SJSA1 (cell line): ENCODE data around the gene CALCOCO2. TPM values are rescaled to one million over a fixed set of nuclear protein-coding genes. Genes with fewer than 3 reads are reported as not detected.
"Not testable (repeated sequence)": the region's sequence is repeated elsewhere in the genome, so short reads cannot be mapped to it uniquely, and the experiment has no call there.

ENCODE experiments used
- DNase-seq, 2 experiments: peaks; one replicate each; pipeline ENCODE4 v3.0.0-alpha.2; 2015 to 2020; ENCODE audit warnings: low spot score in 2 of 2, low read depth in 1 of 2
- H3K27ac ChIP-seq: fragments of 250-450 bp; sonication (Bioruptor Pico); 2 replicates; pipeline ENCODE4 v1.5.1; 2020; ENCODE audit warnings: mild to moderate bottlenecking, moderate library complexity
- H3K27me3 ChIP-seq: fragments of 250-450 bp; sonication (Bioruptor Pico); replicated peaks from 2 replicates; pipeline ENCODE4 v1.5.1; 2020; ENCODE audit warnings: mild to moderate bottlenecking, moderate library complexity
- H3K36me3 ChIP-seq: fragments of 250-450 bp; sonication (Bioruptor Pico); 2 replicates; pipeline ENCODE4 v1.5.1; 2020; ENCODE audit warnings: mild to moderate bottlenecking
- H3K4me1 ChIP-seq: fragments of 250-450 bp; sonication (Bioruptor Pico); replicated peaks from 2 replicates; pipeline ENCODE4 v1.6.1; 2021; ENCODE audit warnings: mild to moderate bottlenecking
- H3K4me3 ChIP-seq: fragments of 250-450 bp; sonication (Bioruptor Pico); 2 replicates; pipeline ENCODE4 v1.5.1; 2020; ENCODE audit warnings: mild to moderate bottlenecking
- H3K9me3 ChIP-seq: fragments of 250-450 bp; sonication (Bioruptor Pico); replicated peaks from 2 replicates; pipeline ENCODE4 v1.5.1; 2020; ENCODE audit warnings: mild to moderate bottlenecking
- total RNA-seq: library from RNA; depleted of rRNA; stranded (reverse); fragments of >200 nt; shearing (Covaris generic); gene quantifications from 2 replicates; pipeline ENCODE4 v1.2.3, GENCODE V29; 2014; rRNA removed

Gene CALCOCO2
- total RNA-seq = 48.4 and 55.1 TPM in 2 replicates

DNA sequence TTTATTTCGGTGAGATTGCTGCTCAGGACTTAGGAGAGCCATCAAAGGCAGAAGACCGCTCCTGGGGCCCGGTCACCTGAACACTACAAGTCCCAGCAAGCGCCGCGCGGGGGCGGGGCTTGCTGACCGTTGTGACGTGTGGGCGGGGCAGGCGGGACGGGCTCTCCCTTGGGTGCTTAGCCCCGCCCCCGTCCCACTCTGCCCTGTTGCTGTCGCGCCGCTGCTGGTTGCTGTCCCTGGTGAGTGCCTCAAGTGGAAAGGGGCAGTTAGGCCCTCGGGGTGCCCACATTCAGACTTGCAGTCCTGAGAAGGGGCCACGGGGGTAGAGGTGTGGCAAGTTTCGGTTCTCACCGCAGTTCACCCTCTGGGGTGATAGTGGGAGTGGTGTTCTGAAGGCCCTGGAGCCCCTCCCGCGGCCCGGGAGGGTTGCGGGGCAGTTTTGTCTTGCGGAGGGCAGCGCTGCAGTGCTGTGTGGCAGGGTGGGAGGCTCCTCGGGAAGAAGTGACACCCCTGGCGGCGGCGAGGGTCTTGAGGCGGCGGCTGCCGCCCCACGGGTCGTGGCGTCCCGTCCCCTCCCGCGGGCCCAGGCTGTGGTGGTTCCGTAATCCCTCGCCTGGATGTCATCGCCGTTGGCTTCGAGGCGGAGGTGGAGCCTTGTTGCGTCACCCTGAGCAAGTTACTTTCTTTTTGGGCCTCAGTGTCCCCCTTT is at the start of gene CALCOCO2:
Gene CALCOCO2, plus strand, starts transcription at position 196 of the 709 bp plus-strand sequence. CDS start 10,673 bp downstream, outside the sequence.
- peak within 1 kb of the TSS; percentile 80 for H3K27ac ChIP-seq
- H3K9me3 ChIP-seq = no peaks in the 10 kb centered on the region
- no peaks in the 10 kb centered on the region for H3K27me3 ChIP-seq
- peak within 1 kb of the TSS; percentile 83 for H3K4me3 ChIP-seq
- peaks cover 11% of the 10 kb centered on the region for H3K4me1 ChIP-seq
- peak; percentile 95 to 97 for DNase-seq
- peaks cover 10% of the 10 kb centered on the region for H3K36me3 ChIP-seq

DNA sequence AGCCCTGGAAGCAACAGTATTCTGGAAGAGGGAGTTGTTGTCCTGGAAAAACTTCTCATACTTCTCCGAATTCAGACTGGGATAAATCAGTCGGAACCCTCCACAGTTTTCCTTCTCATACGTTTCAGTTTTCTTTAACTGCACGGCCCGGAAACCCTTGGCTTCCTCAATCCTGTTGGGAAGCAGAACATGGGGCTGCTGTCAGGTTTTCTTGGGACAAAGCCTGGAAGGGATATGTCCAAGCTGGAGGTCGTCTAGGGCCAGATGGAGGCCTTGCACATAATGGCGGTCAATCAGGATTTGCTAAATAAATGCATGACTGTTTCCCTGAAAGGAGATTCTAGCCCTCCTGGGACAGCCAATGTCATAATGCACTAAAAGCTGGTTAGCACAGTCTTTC is 43.0 kb upstream of the CALCOCO2 start:
- DNase-seq = no peak

DNA sequence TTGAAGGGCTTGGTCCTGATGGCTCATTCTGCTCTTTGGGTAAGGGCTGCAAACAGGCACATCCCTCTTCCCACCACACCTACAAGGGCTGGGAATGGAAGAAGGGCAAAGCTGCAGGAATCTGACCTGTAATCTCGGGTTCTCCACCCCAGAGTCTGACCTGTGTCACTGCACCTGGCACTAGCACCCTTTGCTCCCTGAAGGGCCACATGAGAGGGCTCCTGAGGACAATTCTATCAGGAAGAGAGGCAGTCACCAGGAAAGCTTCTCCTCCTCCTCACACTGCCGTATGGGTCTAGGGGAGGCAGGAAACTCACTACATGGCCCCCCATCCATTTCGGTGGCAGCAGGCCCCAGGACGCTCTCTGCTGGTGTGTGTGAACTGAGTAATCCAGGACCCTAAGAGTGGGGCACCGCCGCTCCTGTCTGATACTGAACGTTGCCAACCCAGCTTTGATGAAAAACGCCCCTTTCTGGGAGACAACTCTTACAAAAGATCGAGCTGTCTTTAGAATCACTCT is 40.2 kb upstream of the CALCOCO2 start:
- H3K4me1 ChIP-seq = 0 out of 2 replicates have a peak, but pooled peaks cover 7% of the 10 kb centered on the region
- H3K27ac ChIP-seq = no peak overlapping the region
- no peaks in the 10 kb centered on the region for H3K36me3 ChIP-seq
- DNase-seq = no peak
- peaks cover 33% of the 10 kb centered on the region for H3K27me3 ChIP-seq
- no peaks in the 10 kb centered on the region for H3K9me3 ChIP-seq
- H3K4me3 ChIP-seq = no peak overlapping the region

More for the DNA sequence above, 43.0 kb upstream of the CALCOCO2 start:
- no peak overlapping the region for H3K4me3 ChIP-seq
- H3K27ac ChIP-seq = no peak overlapping the region
- no peaks in the 10 kb centered on the region for H3K36me3 ChIP-seq
- peaks cover 52% of the 10 kb centered on the region for H3K27me3 ChIP-seq
- no peaks in the 10 kb centered on the region for H3K9me3 ChIP-seq
- 0 out of 2 replicates have a peak, but pooled peaks cover 7% of the 10 kb centered on the region for H3K4me1 ChIP-seq

DNA sequence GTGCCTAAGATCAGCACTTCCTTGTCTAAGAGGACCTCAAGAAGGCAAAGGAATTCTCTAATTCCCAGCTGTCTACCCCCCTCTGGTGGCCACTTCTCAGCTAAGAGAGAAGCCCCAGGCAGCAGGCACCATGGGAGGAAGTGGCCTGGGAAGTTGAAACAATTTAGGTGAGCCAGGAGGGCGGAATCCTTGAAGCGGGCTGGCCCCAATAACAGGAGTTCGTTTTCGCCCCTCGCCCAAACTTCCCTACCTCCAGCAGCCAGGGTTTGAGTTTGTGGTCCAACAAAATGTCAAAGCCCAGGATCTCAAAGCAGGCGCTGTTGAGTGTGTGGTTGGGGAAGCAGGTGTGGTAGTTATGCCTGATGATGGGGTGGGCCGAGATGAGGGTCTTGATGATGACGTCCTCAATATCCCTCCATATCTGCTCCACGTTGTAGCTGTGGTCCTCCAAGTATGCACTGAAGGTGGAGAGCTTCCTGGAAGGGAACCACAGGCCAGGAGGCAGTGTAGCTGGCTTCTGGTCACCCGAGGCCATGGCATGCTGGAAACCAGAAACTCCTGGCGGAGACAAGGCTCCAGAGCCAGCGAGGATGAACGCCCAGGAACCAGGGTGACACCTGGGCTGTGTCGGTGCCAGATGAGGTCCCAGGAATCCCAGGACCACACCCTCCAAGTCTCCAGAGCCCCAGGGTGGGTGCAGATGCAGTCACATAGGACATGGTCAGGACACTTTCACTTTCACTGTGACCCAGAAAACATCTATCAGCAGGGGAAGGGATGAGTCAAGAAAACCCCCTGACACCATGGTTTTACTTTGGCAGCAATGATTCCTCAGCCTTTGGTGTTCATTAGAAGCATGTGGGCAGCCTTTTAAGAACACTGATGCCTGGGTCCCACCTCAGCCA is 39.5 kb upstream of the CALCOCO2 start:
- Histone ChIP-seq H3K4me1 (0 out of 2 replicates have a peak, but pooled peaks cover 7% of the 10 kb centered on the region), H3K27ac (no peak overlapping the region), H3K36me3 (no peaks in the 10 kb centered on the region), H3K4me3 (no peak overlapping the region), H3K27me3 (peaks cover 32% of the 10 kb centered on the region), H3K9me3 (no peaks in the 10 kb centered on the region)
- DNase-seq = peak; percentile 73 to 84

GRCh38 chr17:48792033-48792798 is 38.6 kb upstream of the CALCOCO2 start:
- H3K27me3 ChIP-seq = peaks cover 33% of the 10 kb centered on the region
- H3K4me1 ChIP-seq = 0 out of 2 replicates have a peak, but pooled peaks cover 7% of the 10 kb centered on the region
- H3K27ac ChIP-seq = no peak overlapping the region
- no peaks in the 10 kb centered on the region for H3K36me3 ChIP-seq
- H3K9me3 ChIP-seq = no peaks in the 10 kb centered on the region
- DNase-seq = no peak
- no peak overlapping the region for H3K4me3 ChIP-seq

- Histone ChIP-seq H3K4me1 (0 out of 2 replicates have a peak, but pooled peaks cover 7% of the 10 kb centered on the region), H3K27me3 (peaks cover 37% of the 10 kb centered on the region; the same call in 1 of the 2 replicates), H3K27ac (no peak overlapping the region), H3K4me3 (no peak overlapping the region), H3K9me3 (no peaks in the 10 kb centered on the region), H3K36me3 (no peaks in the 10 kb centered on the region)
- DNase-seq = no peak
These were observed 35.2 kb upstream of the CALCOCO2 start for GRCh38 chr17:48795444-48796162.

- not testable (repeated sequence) for H3K4me3 ChIP-seq, DNase-seq, H3K9me3 ChIP-seq, H3K27ac ChIP-seq, H3K36me3 ChIP-seq, H3K4me1 ChIP-seq
- H3K27me3 ChIP-seq = peaks cover 38% of the 10 kb centered on the region
These were observed 34.7 kb upstream of the CALCOCO2 start for GRCh38 chr17:48796163-48796522.

DNA sequence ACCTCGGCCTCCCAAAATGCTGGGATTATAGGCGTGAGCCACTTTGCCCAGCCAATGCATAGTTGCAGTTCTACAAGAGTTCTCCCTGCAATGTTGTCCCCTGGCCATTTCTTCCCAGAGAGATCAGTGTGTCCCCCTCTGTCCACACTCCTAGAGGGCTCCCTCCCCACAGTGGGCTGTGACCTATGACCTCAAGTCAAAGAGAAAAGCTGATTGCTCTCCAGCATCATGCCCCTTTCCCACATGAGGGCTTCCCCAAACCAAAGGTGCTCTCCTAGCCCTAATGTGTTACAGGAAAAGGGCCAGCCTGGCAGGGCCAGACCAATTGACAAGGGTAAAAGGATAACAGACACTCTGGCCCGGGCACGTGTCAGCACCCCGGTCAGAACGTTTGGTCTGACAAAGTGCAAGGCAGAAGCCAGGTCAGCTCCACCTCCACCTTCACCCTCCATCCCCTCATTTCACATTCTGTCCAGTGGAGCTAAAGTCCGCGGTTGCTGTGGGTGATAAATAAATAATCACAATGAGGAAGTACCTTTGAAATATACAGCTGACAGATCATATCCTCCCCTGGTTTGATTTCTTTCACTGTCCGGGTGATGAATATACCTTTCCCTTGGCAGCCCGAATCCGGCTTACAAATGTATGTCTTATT is 31.6 kb upstream of the CALCOCO2 start:
- H3K27ac ChIP-seq = no peak overlapping the region
- no peak for DNase-seq

GRCh38 chr17:48800626-48801217 is 30.1 kb upstream of the CALCOCO2 start:
- DNase-seq = no peak
- H3K4me3 ChIP-seq = no peak overlapping the region
- no peaks in the 10 kb centered on the region for H3K36me3 ChIP-seq
- peaks cover 54% of the 10 kb centered on the region for H3K27me3 ChIP-seq
- no peaks in the 10 kb centered on the region for H3K9me3 ChIP-seq
- H3K4me1 ChIP-seq = no peaks in the 10 kb centered on the region
- H3K27ac ChIP-seq = no peak overlapping the region

More for the DNA sequence above, 31.6 kb upstream of the CALCOCO2 start:
- Histone ChIP-seq H3K4me3 (no peak overlapping the region), H3K27me3 (peaks cover 45% of the 10 kb centered on the region), H3K4me1 (no peaks in the 10 kb centered on the region), H3K36me3 (no peaks in the 10 kb centered on the region), H3K9me3 (no peaks in the 10 kb centered on the region)

- peaks cover 52% of the 10 kb centered on the region for H3K27me3 ChIP-seq
- H3K4me1 ChIP-seq = no peaks in the 10 kb centered on the region
- DNase-seq = peak; percentile 68 to 75
- no peaks in the 10 kb centered on the region for H3K36me3 ChIP-seq
- H3K27ac ChIP-seq = no peak overlapping the region
- H3K4me3 ChIP-seq = no peak overlapping the region
- H3K9me3 ChIP-seq = no peaks in the 10 kb centered on the region
These were observed 25.9 kb upstream of the CALCOCO2 start for GRCh38 chr17:48804936-48805411.

DNA sequence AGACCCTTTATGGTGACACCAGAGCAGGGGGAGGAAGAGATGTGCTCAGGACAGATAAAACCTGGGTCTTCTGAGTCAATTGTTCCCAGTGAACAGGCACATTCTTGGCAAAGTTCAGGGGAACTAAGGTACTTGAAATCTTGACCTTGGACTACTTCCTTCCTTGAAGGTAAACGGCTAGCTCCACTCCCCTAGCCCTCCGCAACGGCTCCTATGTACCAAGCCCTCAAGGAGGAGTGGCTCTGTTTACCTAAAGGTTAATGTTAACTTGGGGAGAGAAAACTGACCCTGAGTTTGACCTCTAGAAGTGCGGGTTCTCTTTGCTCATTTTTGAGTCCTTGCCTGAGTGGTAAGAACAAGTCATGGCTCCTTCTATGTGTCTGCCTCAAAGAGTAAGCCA is 21.7 kb upstream of the CALCOCO2 start:
- H3K27ac ChIP-seq = no peak overlapping the region
- H3K27me3 ChIP-seq = peaks cover 48% of the 10 kb centered on the region
- no peaks in the 10 kb centered on the region for H3K9me3 ChIP-seq
- no peak for DNase-seq
- H3K4me1 ChIP-seq = no peaks in the 10 kb centered on the region
- H3K36me3 ChIP-seq = no peaks in the 10 kb centered on the region
- no peak overlapping the region for H3K4me3 ChIP-seq

DNA sequence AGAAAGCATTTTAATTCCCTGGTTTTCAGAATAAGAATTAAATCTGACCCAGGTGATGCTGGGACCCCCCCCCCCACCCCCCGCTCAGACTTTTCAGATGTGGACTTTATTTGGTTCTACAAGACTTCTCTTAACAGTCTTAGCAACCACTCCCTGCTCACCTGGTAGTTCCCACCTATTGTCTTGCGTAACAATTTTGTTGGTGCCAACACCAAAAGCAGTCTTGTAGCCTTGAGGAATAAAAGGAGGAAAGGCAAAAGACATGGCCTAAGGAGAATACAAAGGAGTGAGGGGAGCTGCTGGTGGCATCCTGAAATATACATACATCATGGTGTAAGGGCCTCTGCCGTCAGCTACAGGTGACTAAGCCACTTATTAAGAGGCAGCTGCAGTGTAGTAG is 18.8 kb upstream of the CALCOCO2 start:
- no peaks in the 10 kb centered on the region for H3K9me3 ChIP-seq
- no peak overlapping the region for H3K27ac ChIP-seq
- no peaks in the 10 kb centered on the region for H3K36me3 ChIP-seq
- H3K4me3 ChIP-seq = no peak overlapping the region
- no peak for DNase-seq
- H3K27me3 ChIP-seq = peaks cover 63% of the 10 kb centered on the region
- peaks cover 6% of the 10 kb centered on the region for H3K4me1 ChIP-seq
